K562 (cell line): ENCODE measurements around the gene C19orf85. TPM values are rescaled to one million over a fixed set of nuclear protein-coding genes. Genes with fewer than 3 reads are reported as not detected.

Experiments
- ARID3A ChIP-seq: IDR thresholded peaks from 2 replicates; pipeline ENCODE4 v1.6.1; 2012; ENCODE audit warnings: low read depth, low read length, improper control_type of control experiment, borderline replicate concordance
- CBX3 ChIP-seq, 2 experiments: IDR thresholded peaks; 1 replicate in 1 of 2; 2 replicates in 1 of 2; pipeline ENCODE4 v1.6.1; 2012; ENCODE audit warnings: inconsistent platforms in 2 of 2, low read length in 2 of 2, borderline replicate concordance in 1 of 2, control low read depth in 1 of 2
- HCFC1 ChIP-seq: IDR thresholded peaks from 2 replicates; pipeline ENCODE4 v1.6.1; 2012; ENCODE audit warnings: low read depth, low read length, improper control_type of control experiment
- NCOA4 ChIP-seq: fragments of 450-650 bp; IDR thresholded peaks from 2 replicates; pipeline ENCODE4 v1.6.1; 2018; ENCODE audit warnings: mild to moderate bottlenecking; ENCODE audit not compliant: partially characterized antibody
- RB1 ChIP-seq: fragments of 450-650 bp; IDR thresholded peaks from 2 replicates; pipeline ENCODE4 v1.6.1; 2017; ENCODE audit warnings: low read depth, mild to moderate bottlenecking
- REST ChIP-seq, 2 experiments: fragments of 450-650 bp; formaldehyde crosslinking in 1 of 2; IDR thresholded peaks; 2 replicates each; pipeline versions ENCODE4 v1.4.0 to v1.6.1; 2014 to 2020; ENCODE audit warnings: mild to moderate bottlenecking in 2 of 2, borderline replicate concordance in 1 of 2, low read depth in 1 of 2
- SETDB1 ChIP-seq: IDR thresholded peaks from one replicate; pipeline ENCODE4 v1.6.1; 2012; ENCODE audit warnings: low read length, control low read depth, inconsistent platforms
- TCF15 ChIP-seq: fragments of 250-450 bp; sonication (Bioruptor Pico); IDR thresholded peaks from 2 replicates; pipeline ENCODE4 v1.8.0; 2022; ENCODE audit warnings: moderate library complexity, mild to moderate bottlenecking, inconsistent platforms
- TCF7 ChIP-seq: sonication (generic); IDR thresholded peaks from 2 replicates; pipeline ENCODE4 v1.6.1; 2016; ENCODE audit warnings: antibody characterized with exemption, borderline replicate concordance
- ZFP30 ChIP-seq: fragments of 250-450 bp; sonication (Bioruptor Pico); IDR thresholded peaks from 2 replicates; pipeline ENCODE4 v1.8.0; 2022; ENCODE audit warnings: moderate library complexity, mild to moderate bottlenecking, inconsistent platforms, borderline replicate concordance
- polyA plus RNA-seq, 8 experiments: library from polyadenylated mRNA; depleted of rRNA in 4 of 8; stranded (reverse) in 5 of 8; unstranded in 3 of 8; fragments of >200 nt; fragmentation: Nextera tagmentation in 2 of 8; fragmentation: Illumina TruSeq in 1 of 8; extraction: Ambion mirVana in 2 of 8; extraction: Trizol in 1 of 8; gene quantifications; 2 replicates each; pipeline versions ENCODE4 v1.2.1 to v1.2.3, GENCODE V29; 2011 to 2014; ENCODE audit warnings: inconsistent platforms in 1 of 8, missing spikeins in 1 of 8
- total RNA-seq, 7 experiments: library from RNA; depleted of rRNA in 6 of 7; stranded (reverse); fragments of >200 nt in 6 of 7; fragmentation: Illumina TruSeq in 2 of 7; extraction: Trizol in 2 of 7; gene quantifications; 2 replicates each; pipeline versions ENCODE4 v1.2.1 to v1.2.3, GENCODE V29; 2011 to 2021; ENCODE audit warnings: low replicate concordance in 1 of 7
- TF ChIP-seq, protein P1 (sequence below): fragments of 450-650 bp; IDR thresholded peaks from 2 replicates; pipeline ENCODE4 v1.6.1; 2016; ENCODE audit warnings: borderline replicate concordance
- TF ChIP-seq, protein P2 (sequence below): fragments of 450-650 bp; formaldehyde crosslinking; IDR thresholded peaks from 2 replicates; pipeline ENCODE4 v1.4.0; 2020; ENCODE audit warnings: mild to moderate bottlenecking, moderate library complexity

C19orf85 gene
- total and polyA plus RNA-seq, 9 of the 15 experiments (the other 6 are each of a cell fraction or from before 2014, with no cell fraction given), result not detected

DNA sequence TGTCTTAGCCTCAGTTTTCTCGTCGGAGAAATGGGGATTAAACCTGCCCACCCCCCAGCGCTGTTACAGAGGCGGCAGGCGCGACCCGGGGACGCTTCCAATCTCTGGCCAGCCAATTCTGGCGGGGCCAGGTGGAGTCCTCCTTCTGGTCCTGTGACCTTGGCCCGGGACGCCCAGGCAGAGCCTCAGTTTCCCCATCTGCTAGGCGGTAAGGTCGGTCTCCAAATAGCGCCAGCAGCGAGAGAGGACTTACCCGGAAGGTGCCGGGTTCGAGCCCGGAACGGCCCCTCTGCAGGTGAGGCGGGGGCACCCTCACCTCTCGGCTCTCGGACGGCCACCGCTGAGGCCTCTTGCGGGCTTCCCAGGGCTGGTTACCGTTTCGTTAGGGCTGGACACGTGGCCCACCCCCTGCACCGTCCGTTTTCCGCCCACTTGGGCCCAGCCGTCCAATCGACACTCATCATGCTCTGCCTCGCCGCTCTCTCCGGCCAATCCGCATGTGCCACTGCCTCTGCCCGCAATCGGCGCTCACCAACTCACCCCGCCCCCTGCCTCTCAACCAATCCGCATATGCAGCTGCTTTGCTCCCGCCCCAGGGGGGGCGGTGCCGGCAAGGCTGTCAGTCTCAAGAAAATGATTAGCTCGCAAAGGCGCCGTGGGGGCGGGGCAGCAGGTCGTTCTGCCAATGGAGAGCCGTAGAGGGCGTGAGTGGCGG lies 3.1 kb downstream of the C19orf85 start, which contains the start of gene ISOC2 (continued):
- TF ChIP-seq REST (IDR thresholded peaks at IDR 0.05; ENCODE audit: borderline replicate concordance) (peak; percentile 63), REST (CRISPR knock-in tag; IDR thresholded peaks at IDR 0.05; ENCODE audit: low read depth) (peak; percentile 79; the same call in 1 of the 2 replicates), ARID3A (no peak), TCF15 (CRISPR knock-in tag) (no peak), CBX3 (IDR thresholded peaks at IDR 0.05; ENCODE audit: borderline replicate concordance in 1 of 2, low read length in 2 of 2) (peak in 1 of 2 experiments; percentile 78; a peak in 2 of 3 replicates), ZFP30 (no peak), TCF7 (peak; percentile 27; the same call in 1 of the 2 replicates), HCFC1 (peak; percentile 39), RB1 (peak; percentile 60), SETDB1 (no peak), NCOA4 (peak; percentile 77)
- TF ChIP-seq, protein P1, sequence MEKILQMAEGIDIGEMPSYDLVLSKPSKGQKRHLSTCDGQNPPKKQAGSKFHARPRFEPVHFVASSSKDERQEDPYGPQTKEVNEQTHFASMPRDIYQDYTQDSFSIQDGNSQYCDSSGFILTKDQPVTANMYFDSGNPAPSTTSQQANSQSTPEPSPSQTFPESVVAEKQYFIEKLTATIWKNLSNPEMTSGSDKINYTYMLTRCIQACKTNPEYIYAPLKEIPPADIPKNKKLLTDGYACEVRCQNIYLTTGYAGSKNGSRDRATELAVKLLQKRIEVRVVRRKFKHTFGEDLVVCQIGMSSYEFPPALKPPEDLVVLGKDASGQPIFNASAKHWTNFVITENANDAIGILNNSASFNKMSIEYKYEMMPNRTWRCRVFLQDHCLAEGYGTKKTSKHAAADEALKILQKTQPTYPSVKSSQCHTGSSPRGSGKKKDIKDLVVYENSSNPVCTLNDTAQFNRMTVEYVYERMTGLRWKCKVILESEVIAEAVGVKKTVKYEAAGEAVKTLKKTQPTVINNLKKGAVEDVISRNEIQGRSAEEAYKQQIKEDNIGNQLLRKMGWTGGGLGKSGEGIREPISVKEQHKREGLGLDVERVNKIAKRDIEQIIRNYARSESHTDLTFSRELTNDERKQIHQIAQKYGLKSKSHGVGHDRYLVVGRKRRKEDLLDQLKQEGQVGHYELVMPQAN, result peak; percentile 90
- TF ChIP-seq, protein P2, sequence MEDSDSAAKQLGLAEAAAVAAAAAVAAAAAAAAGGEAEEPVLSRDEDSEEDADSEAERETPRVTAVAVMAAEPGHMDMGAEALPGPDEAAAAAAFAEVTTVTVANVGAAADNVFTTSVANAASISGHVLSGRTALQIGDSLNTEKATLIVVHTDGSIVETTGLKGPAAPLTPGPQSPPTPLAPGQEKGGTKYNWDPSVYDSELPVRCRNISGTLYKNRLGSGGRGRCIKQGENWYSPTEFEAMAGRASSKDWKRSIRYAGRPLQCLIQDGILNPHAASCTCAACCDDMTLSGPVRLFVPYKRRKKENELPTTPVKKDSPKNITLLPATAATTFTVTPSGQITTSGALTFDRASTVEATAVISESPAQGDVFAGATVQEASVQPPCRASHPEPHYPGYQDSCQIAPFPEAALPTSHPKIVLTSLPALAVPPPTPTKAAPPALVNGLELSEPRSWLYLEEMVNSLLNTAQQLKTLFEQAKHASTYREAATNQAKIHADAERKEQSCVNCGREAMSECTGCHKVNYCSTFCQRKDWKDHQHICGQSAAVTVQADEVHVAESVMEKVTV (CRISPR knock-in tag), result no peak
